Hepatocyte (in vitro differentiated cells): ENCODE results near the gene SCART1. TPM values are rescaled to one million over a fixed set of nuclear protein-coding genes. Genes with fewer than 3 reads are reported as not detected.

Experiments used
- DNase-seq: peaks from one replicate; pipeline ENCODE4 v3.0.0-alpha.2; 2016; ENCODE audit warnings: low spot score
- H2AFZ ChIP-seq: fragments of 200-600 bp; sonication (generic); 2 replicates; pipeline ENCODE4 v1.6.0; 2016; ENCODE audit warnings: antibody characterized with exemption, mild to moderate bottlenecking
- H3K27ac ChIP-seq: fragments of 200-600 bp; sonication (generic); 2 replicates; pipeline ENCODE4 v1.5.1; 2016; ENCODE audit warnings: mild to moderate bottlenecking
- H3K27me3 ChIP-seq: fragments of 200-600 bp; sonication (generic); 2 replicates; pipeline ENCODE4 v1.6.1; 2016
- H3K36me3 ChIP-seq: fragments of 200-600 bp; sonication (generic); replicated peaks from 2 replicates; pipeline ENCODE4 v1.5.1; 2016; ENCODE audit warnings: low read depth; ENCODE audit not compliant: insufficient read depth
- H3K4me1 ChIP-seq: fragments of 200-600 bp; sonication (generic); 2 replicates; pipeline ENCODE4 v1.5.1; 2016; ENCODE audit warnings: mild to moderate bottlenecking, moderate library complexity; ENCODE audit not compliant: insufficient read depth
- H3K4me2 ChIP-seq: fragments of 200-600 bp; sonication (generic); 2 replicates; pipeline ENCODE4 v1.6.0; 2016
- H3K4me3 ChIP-seq: fragments of 200-600 bp; sonication (generic); 2 replicates; pipeline ENCODE4 v1.5.1; 2016; ENCODE audit warnings: mild to moderate bottlenecking
- H3K79me2 ChIP-seq: fragments of 200-600 bp; sonication (generic); 2 replicates; pipeline ENCODE4 v1.6.0; 2017; ENCODE audit warnings: mild to moderate bottlenecking
- H3K9me2 ChIP-seq: fragments of 200-600 bp; sonication (generic); replicated peaks from 2 replicates; pipeline ENCODE4 v1.6.0; 2017; ENCODE audit warnings: mild to moderate bottlenecking; ENCODE audit not compliant: insufficient read depth
- H3K9me3 ChIP-seq: fragments of 200-600 bp; sonication (generic); 2 replicates; pipeline ENCODE4 v1.5.1; 2016; ENCODE audit warnings: low read depth, mild to moderate bottlenecking
- H4K20me1 ChIP-seq: fragments of 200-600 bp; sonication (generic); 2 replicates; pipeline ENCODE4 v1.6.0; 2016; ENCODE audit warnings: mild to moderate bottlenecking; ENCODE audit not compliant: insufficient read depth, poor library complexity, severe bottlenecking
- EZH2 ChIP-seq: fragments of 200-600 bp; sonication (generic); IDR thresholded peaks from 2 replicates; pipeline ENCODE4 v1.6.1; 2016; ENCODE audit warnings: antibody characterized with exemption, mild to moderate bottlenecking, borderline replicate concordance
- EZH2phosphoT487 ChIP-seq: fragments of 200-600 bp; sonication (generic); IDR thresholded peaks from one replicate; pipeline ENCODE4 v1.6.1; 2018; ENCODE audit warnings: antibody characterized with exemption, mild to moderate bottlenecking, low read depth, moderate library complexity; ENCODE audit not compliant: unreplicated experiment, severe bottlenecking
- WGBS: methylation state at CpG from one replicate; pipeline ENCODE4 v1.1.6; 2016; ENCODE audit warnings: low lambda C conversion rate; ENCODE audit errors: missing lambda C conversion rate; 5-methylcytosine and 5-hydroxymethylcytosine counted together
- polyA plus RNA-seq: library from polyadenylated mRNA; unstranded; fragments of >200 nt; fragmentation: Nextera tagmentation; extraction: Ambion mirVana; gene quantifications from 2 replicates; pipeline ENCODE4 v1.2.1, GENCODE V29; 2016
- total RNA-seq: library from RNA; depleted of rRNA; stranded (reverse); fragments of >200 nt; gene quantifications from 2 replicates; pipeline ENCODE4 v1.2.3, GENCODE V29; 2014
- TF ChIP-seq, protein P1 (sequence below): fragments of 200-600 bp; sonication (generic); IDR thresholded peaks from 2 replicates; pipeline ENCODE4 v1.5.1; 2016; ENCODE audit warnings: antibody characterized with exemption, mild to moderate bottlenecking; ENCODE audit not compliant: poor library complexity

Gene SCART1
- total and polyA plus RNA-seq, 2 experiments from 2014 or later: 0.63 to 1.00 TPM

DNA sequence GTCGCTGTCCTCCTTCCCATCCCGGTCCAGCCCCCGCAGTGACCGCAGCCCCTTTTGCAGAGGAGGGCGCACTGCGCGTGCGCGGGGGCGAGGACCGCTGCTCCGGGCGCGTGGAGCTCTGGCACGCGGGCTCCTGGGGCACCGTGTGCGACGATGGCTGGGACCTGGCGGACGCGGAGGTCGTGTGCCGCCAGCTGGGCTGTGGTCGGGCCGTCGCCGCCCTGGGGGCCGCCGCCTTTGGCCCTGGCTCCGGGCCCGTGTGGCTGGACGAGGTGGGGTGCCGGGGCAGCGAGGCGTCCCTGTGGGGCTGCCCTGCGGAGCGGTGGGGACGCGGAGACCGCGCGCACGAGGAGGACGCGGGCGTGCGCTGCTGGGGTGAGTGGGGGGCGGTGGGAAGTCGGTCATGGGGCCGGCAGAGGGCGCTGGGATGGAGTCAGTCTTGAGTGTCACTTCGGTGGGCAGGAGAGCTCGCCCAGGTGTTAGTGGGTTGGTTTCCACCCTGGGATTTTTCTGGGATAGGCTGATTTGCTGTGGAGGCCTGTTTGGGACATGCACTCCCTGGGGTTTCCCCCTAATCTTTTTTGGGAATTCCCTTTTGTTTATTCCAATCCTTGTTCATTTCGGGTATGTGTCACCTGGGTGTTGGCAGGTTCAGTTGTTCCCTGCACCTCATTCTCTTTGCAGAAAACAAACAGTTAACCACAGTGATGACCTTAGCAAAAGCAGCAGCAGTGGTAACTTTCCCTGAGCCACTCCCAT lies 11.6 kb downstream of the SCART1 start:
- Histone ChIP-seq H3K27me3 (no peaks in the 10 kb centered on the region), H3K9me3 (no peaks in the 10 kb centered on the region), H3K79me2 (no peaks in the 10 kb centered on the region), H3K4me2 (no peak overlapping the region), H3K4me1 (no peaks in the 10 kb centered on the region), H4K20me1 (no peaks in the 10 kb centered on the region), H3K9me2 (no peaks in the 10 kb centered on the region), H3K27ac (no peak overlapping the region), H3K36me3 (no peaks in the 10 kb centered on the region), H2AFZ (no peak overlapping the region), H3K4me3 (no peak overlapping the region)
- no peak for TF ChIP-seq EZH2phosphoT487
- TF ChIP-seq, protein P1, sequence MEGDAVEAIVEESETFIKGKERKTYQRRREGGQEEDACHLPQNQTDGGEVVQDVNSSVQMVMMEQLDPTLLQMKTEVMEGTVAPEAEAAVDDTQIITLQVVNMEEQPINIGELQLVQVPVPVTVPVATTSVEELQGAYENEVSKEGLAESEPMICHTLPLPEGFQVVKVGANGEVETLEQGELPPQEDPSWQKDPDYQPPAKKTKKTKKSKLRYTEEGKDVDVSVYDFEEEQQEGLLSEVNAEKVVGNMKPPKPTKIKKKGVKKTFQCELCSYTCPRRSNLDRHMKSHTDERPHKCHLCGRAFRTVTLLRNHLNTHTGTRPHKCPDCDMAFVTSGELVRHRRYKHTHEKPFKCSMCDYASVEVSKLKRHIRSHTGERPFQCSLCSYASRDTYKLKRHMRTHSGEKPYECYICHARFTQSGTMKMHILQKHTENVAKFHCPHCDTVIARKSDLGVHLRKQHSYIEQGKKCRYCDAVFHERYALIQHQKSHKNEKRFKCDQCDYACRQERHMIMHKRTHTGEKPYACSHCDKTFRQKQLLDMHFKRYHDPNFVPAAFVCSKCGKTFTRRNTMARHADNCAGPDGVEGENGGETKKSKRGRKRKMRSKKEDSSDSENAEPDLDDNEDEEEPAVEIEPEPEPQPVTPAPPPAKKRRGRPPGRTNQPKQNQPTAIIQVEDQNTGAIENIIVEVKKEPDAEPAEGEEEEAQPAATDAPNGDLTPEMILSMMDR: no peak
- TF ChIP-seq EZH2: no peak
- WGBS: 95% methylated on average over 35 of the region's 55 CpGs
- no peak for DNase-seq

DNA sequence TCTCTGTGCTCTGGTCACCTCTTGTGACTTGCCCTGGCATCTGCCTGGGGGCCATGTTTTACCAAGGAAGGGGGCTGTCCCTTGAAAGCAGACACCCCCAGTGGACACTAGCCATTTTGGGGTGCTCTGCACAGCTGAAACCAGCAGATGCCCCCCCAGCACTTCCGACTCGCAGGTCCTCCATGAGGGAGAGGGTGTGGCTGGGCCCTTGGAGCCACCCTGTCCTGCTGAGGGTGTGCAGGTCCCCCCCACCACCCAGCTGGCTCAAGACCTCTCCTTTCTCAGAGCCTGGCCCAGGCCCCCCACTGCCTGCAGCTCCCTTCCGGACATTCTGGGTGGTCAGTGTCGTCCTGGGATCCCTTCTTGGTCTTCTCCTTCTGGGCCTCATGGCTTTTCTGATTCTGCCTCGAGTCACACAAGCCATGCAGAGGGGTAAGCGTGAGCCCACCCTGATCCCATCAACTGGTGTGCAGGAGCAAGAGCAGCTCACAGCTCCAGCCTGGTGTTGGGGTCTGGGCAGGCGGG lies 12.3 kb downstream of the SCART1 start:
- H3K4me3 ChIP-seq: no peak overlapping the region
- no peak for DNase-seq
- H3K36me3 ChIP-seq: no peaks in the 10 kb centered on the region
- no peaks in the 10 kb centered on the region for H3K9me2 ChIP-seq
- H3K27me3 ChIP-seq: no peaks in the 10 kb centered on the region
- TF ChIP-seq EZH2 (no peak), EZH2phosphoT487 (no peak)
- TF ChIP-seq, protein P1: no peak
- H2AFZ ChIP-seq: no peak overlapping the region
- no peak overlapping the region for H3K4me2 ChIP-seq
- no peaks in the 10 kb centered on the region for H3K9me3 ChIP-seq
- H4K20me1 ChIP-seq: no peaks in the 10 kb centered on the region
- H3K79me2 ChIP-seq: no peaks in the 10 kb centered on the region
- no peak overlapping the region for H3K27ac ChIP-seq
- H3K4me1 ChIP-seq: no peaks in the 10 kb centered on the region
- 71% methylated on average over 7 of the region's 7 CpGs for WGBS

DNA sequence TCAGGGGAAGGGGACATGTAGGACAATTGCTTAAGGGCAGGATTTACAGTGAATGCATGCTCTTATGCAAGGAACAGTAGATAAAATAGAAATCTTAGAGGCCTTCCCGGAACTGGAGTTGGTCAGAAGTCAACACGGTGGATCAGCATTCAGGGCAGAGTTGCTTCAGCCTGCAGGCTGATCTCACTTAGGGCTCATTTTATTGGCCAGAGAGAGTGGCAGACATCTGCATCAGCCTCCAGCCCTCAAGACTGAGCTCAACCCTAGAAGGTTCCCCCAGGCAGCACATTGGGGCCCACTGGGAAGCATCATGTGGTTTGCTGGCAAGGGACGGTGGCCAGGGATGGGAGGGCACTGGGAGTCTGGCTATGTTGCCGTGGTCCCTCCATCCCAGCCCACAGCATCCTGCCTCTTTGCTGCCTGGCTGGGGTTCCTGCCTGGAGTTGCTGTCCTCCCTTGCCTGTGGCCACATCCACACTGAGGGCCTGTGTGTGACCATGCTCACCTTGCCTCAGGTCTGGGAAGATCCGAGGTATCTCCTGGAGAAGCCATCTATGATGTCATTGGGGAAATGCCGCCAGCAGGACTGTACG lies 13.0 kb downstream of the SCART1 start:
- H3K79me2 ChIP-seq: no peaks in the 10 kb centered on the region
- H3K4me3 ChIP-seq: no peak overlapping the region
- no peaks in the 10 kb centered on the region for H3K36me3 ChIP-seq
- H4K20me1 ChIP-seq: no peaks in the 10 kb centered on the region
- H3K9me3 ChIP-seq: no peaks in the 10 kb centered on the region
- no peak overlapping the region for H3K27ac ChIP-seq
- TF ChIP-seq EZH2 (no peak), EZH2phosphoT487 (no peak)
- TF ChIP-seq, protein P1: no peak
- no peak overlapping the region for H2AFZ ChIP-seq
- H3K4me2 ChIP-seq: no peak overlapping the region
- H3K9me2 ChIP-seq: no peaks in the 10 kb centered on the region
- H3K27me3 ChIP-seq: no peaks in the 10 kb centered on the region
- no peaks in the 10 kb centered on the region for H3K4me1 ChIP-seq
- 87% methylated on average over 7 of the region's 7 CpGs for WGBS
- DNase-seq: no peak
